Measurements from ENCODE around the gene CYP19A1.

GRCh38 chr15:51284871-51285270 lies 53.5 kb downstream of the CYP19A1 start:
- TF ChIP-seq GATA2 (IDR thresholded peaks at IDR 0.05; ENCODE audit: low read depth, low read length) (no peak), GATA3 (IDR thresholded peaks at IDR 0.05; ENCODE audit: low read depth, low read length) (no peak)
